CD4-positive, alpha-beta T cell treated with Interleukin-4 for 4 hours (primary cell): ENCODE results near the gene PACS1.
"Not testable (repeated sequence)": the region's sequence is repeated elsewhere in the genome, so short reads cannot be mapped to it uniquely, and the experiment has no call there.

Experiments
- DNase-seq: peaks from one replicate; pipeline ENCODE4 v3.0.0-alpha.2; 2020

The PACS1 gene

GRCh38 chr11:66112601-66113499 is 42.8 kb downstream of the PACS1 start:
- DNase-seq = no peak

- DNase-seq = not testable (repeated sequence)
Observed at GRCh38 chr11:66114957-66115356, 44.9 kb downstream of the PACS1 start.

- DNase-seq = peak; percentile 74
Observed at GRCh38 chr11:66115638-66116301, 45.7 kb downstream of the PACS1 start.

- no peak for DNase-seq
Observed at GRCh38 chr11:66116576-66117361, 46.7 kb downstream of the PACS1 start.

GRCh38 chr11:66118847-66119246 is 48.8 kb downstream of the PACS1 start:
- DNase-seq = no peak

- no peak for DNase-seq
Observed at GRCh38 chr11:66119348-66120133, 49.5 kb downstream of the PACS1 start.

GRCh38 chr11:66121466-66121865 is 51.4 kb downstream of the PACS1 start:
- DNase-seq = no peak

- DNase-seq = no peak
Observed at GRCh38 chr11:66123902-66124301, 53.8 kb downstream of the PACS1 start.

- no peak for DNase-seq
Observed at GRCh38 chr11:66124564-66124963, 54.5 kb downstream of the PACS1 start.

- DNase-seq = no peak
Observed at GRCh38 chr11:66126064-66126463, 56.0 kb downstream of the PACS1 start.

GRCh38 chr11:66126808-66127555 is 56.9 kb downstream of the PACS1 start:
- peak; percentile 62 for DNase-seq

GRCh38 chr11:66130978-66131377 is 60.9 kb downstream of the PACS1 start:
- DNase-seq = no peak

GRCh38 chr11:66131937-66132632 is 62.0 kb downstream of the PACS1 start:
- DNase-seq = no peak

GRCh38 chr11:66133216-66133775 is 63.2 kb downstream of the PACS1 start:
- DNase-seq = no peak

- DNase-seq = no peak
Observed at GRCh38 chr11:66136752-66137123, 66.7 kb downstream of the PACS1 start.

GRCh38 chr11:66139817-66140404 is 69.8 kb downstream of the PACS1 start:
- no peak for DNase-seq

GRCh38 chr11:66142370-66143263 is 72.5 kb downstream of the PACS1 start:
- no peak for DNase-seq

GRCh38 chr11:66143264-66143566 is 73.1 kb downstream of the PACS1 start:
- no peak for DNase-seq

- DNase-seq = no peak
Observed at GRCh38 chr11:66143996-66144678, 74.1 kb downstream of the PACS1 start.
